ENCODE measurements around the gene ZDHHC17.
"Not testable (repeated sequence)": the region's sequence is repeated elsewhere in the genome, so short reads cannot be mapped to it uniquely, and the experiment has no call there.

Gene ZDHHC17

DNA sequence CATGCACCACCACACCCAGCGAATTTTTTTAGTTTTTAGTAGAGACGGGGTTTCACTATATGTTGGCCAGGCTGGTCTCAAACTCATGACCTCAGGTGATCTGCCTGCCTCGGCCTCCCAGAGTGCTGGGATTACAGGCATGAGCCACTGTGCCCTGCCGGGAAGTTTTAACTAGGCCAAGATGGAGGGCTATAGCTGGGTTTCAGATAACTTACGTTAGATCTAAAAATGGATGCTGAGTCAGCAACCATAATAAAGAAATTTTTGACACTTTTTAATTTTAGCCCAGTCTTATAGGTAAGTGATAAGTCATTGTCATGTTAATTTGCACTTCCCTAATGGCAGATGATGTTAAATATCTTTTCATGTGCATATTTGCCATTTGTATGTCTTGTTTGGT lies 14.4 kb downstream of the ZDHHC17 start:
- H3K4me3 ChIP-seq (ENCODE audit: low read depth, low read length), result no peak overlapping the region
- no peak overlapping the region for H3K23ac ChIP-seq (ENCODE audit: low read length)
- H3K18ac ChIP-seq (ENCODE audit: low read length), result peak overlapping the region; percentile 26
- H2BK12ac ChIP-seq (ENCODE audit: low read length), result no peak overlapping the region
- no peak overlapping the region for H2AK5ac ChIP-seq (ENCODE audit: low read length)
- no peak overlapping the region for H2BK5ac ChIP-seq (ENCODE audit: low read depth, low read length, poor library complexity)
- no peak overlapping the region for H3K4me2 ChIP-seq (ENCODE audit: low read length)
- no peak overlapping the region for H3K9ac ChIP-seq (ENCODE audit: low read length)
- H3K79me1 ChIP-seq (ENCODE audit: low read length), result no peaks in the 10 kb centered on the region
- no peaks in the 10 kb centered on the region for H3K27me3 ChIP-seq (ENCODE audit: insufficient read depth, low read length)
- no peak overlapping the region for H2AFZ ChIP-seq (ENCODE audit: insufficient read depth, low read length, poor library complexity)
- no peak for DNase-seq
- H4K8ac ChIP-seq (ENCODE audit: low read depth, low read length), result no peak overlapping the region
- no CpG with 5 or more reads among the region's 5 CpGs for WGBS (ENCODE audit: extremely low coverage, insufficient coverage, insufficient read length)
- no peak overlapping the region for H3K14ac ChIP-seq (ENCODE audit: low read length)
- no peak overlapping the region for H4K12ac ChIP-seq (ENCODE audit: low read depth, low read length)
- no peak overlapping the region for H4K91ac ChIP-seq (ENCODE audit: low read depth, low read length)
- H3K27ac ChIP-seq (ENCODE audit: low read depth, low read length), result no peak overlapping the region
- H3K9me3 ChIP-seq (ENCODE audit: insufficient read depth, low read depth, low read length), result no peaks in the 10 kb centered on the region
- H3K4ac ChIP-seq (ENCODE audit: low read depth, low read length), result no peak overlapping the region
- no peaks in the 10 kb centered on the region for H3K4me1 ChIP-seq (ENCODE audit: control insufficient read depth in 1 of 2, insufficient read depth in 2 of 2, low read length in 2 of 2)
- H3K79me2 ChIP-seq (ENCODE audit: control insufficient read depth, insufficient read depth, low read length, poor library complexity), result peaks cover 5% of the 10 kb centered on the region
- no peak overlapping the region for H2BK120ac ChIP-seq (ENCODE audit: insufficient read depth, low read length, poor library complexity)
- no peaks in the 10 kb centered on the region for H3K36me3 ChIP-seq (ENCODE audit: control insufficient read depth in 1 of 2, insufficient read depth in 2 of 2, low read length in 2 of 2)

- not testable (repeated sequence) for H3K4me3 ChIP-seq (ENCODE audit: low read depth, low read length); H3K14ac ChIP-seq (ENCODE audit: low read length); H3K27me3 ChIP-seq (ENCODE audit: insufficient read depth, low read length); H3K79me1 ChIP-seq (ENCODE audit: low read length); H3K4me1 ChIP-seq (ENCODE audit: control insufficient read depth in 1 of 2, insufficient read depth in 2 of 2, low read length in 2 of 2); H2BK5ac ChIP-seq (ENCODE audit: low read depth, low read length, poor library complexity); H4K12ac ChIP-seq (ENCODE audit: low read depth, low read length); H2AFZ ChIP-seq (ENCODE audit: insufficient read depth, low read length, poor library complexity); H3K9ac ChIP-seq (ENCODE audit: low read length); H3K79me2 ChIP-seq (ENCODE audit: control insufficient read depth, insufficient read depth, low read length, poor library complexity); H2AK5ac ChIP-seq (ENCODE audit: low read length); H3K27ac ChIP-seq (ENCODE audit: low read depth, low read length); H3K18ac ChIP-seq (ENCODE audit: low read length); H4K8ac ChIP-seq (ENCODE audit: low read depth, low read length); H2BK12ac ChIP-seq (ENCODE audit: low read length); H3K36me3 ChIP-seq (ENCODE audit: control insufficient read depth in 1 of 2, insufficient read depth in 2 of 2, low read length in 2 of 2); H3K23ac ChIP-seq (ENCODE audit: low read length); DNase-seq; H2BK120ac ChIP-seq (ENCODE audit: insufficient read depth, low read length, poor library complexity); H3K9me3 ChIP-seq (ENCODE audit: insufficient read depth, low read depth, low read length); H3K4ac ChIP-seq (ENCODE audit: low read depth, low read length); H4K91ac ChIP-seq (ENCODE audit: low read depth, low read length); H3K4me2 ChIP-seq (ENCODE audit: low read length)
- no CpG with 5 or more reads among the region's 5 CpGs for WGBS (ENCODE audit: extremely low coverage, insufficient coverage, insufficient read length)
Measured at GRCh38 chr12:76779310-76779709, 15.4 kb downstream of the ZDHHC17 start.

- H3K14ac ChIP-seq (ENCODE audit: low read length), result no peak overlapping the region
- H3K79me1 ChIP-seq (ENCODE audit: low read length), result no peaks in the 10 kb centered on the region
- H2BK120ac ChIP-seq (ENCODE audit: insufficient read depth, low read length, poor library complexity), result no peak overlapping the region
- H2BK12ac ChIP-seq (ENCODE audit: low read length), result no peak overlapping the region
- peaks cover 5% of the 10 kb centered on the region for H3K79me2 ChIP-seq (ENCODE audit: control insufficient read depth, insufficient read depth, low read length, poor library complexity)
- no peak overlapping the region for H4K12ac ChIP-seq (ENCODE audit: low read depth, low read length)
- H2AK5ac ChIP-seq (ENCODE audit: low read length), result no peak overlapping the region
- no peaks in the 10 kb centered on the region for H3K36me3 ChIP-seq (ENCODE audit: control insufficient read depth in 1 of 2, insufficient read depth in 2 of 2, low read length in 2 of 2)
- H4K91ac ChIP-seq (ENCODE audit: low read depth, low read length), result no peak overlapping the region
- no peaks in the 10 kb centered on the region for H3K27me3 ChIP-seq (ENCODE audit: insufficient read depth, low read length)
- peaks cover 0 to 3% of the 10 kb centered on the region in 2 experiments for H3K4me1 ChIP-seq (ENCODE audit: control insufficient read depth in 1 of 2, insufficient read depth in 2 of 2, low read length in 2 of 2)
- no peak overlapping the region for H3K9ac ChIP-seq (ENCODE audit: low read length)
- H2AFZ ChIP-seq (ENCODE audit: insufficient read depth, low read length, poor library complexity), result no peak overlapping the region
- no CpG with 5 or more reads among the region's 3 CpGs for WGBS (ENCODE audit: extremely low coverage, insufficient coverage, insufficient read length)
- peak overlapping the region; percentile 35 for H3K18ac ChIP-seq (ENCODE audit: low read length)
- no peak for DNase-seq
- H3K4ac ChIP-seq (ENCODE audit: low read depth, low read length), result peak overlapping the region; percentile 14
- no peak overlapping the region for H3K27ac ChIP-seq (ENCODE audit: low read depth, low read length)
- no peak overlapping the region for H3K4me3 ChIP-seq (ENCODE audit: low read depth, low read length)
- no peak overlapping the region for H4K8ac ChIP-seq (ENCODE audit: low read depth, low read length)
- no peaks in the 10 kb centered on the region for H3K9me3 ChIP-seq (ENCODE audit: insufficient read depth, low read depth, low read length)
- no peak overlapping the region for H2BK5ac ChIP-seq (ENCODE audit: low read depth, low read length, poor library complexity)
- no peak overlapping the region for H3K4me2 ChIP-seq (ENCODE audit: low read length)
- no peak overlapping the region for H3K23ac ChIP-seq (ENCODE audit: low read length)
Measured at GRCh38 chr12:76781321-76781720, 17.4 kb downstream of the ZDHHC17 start.

GRCh38 chr12:76782526-76782925 lies 18.6 kb downstream of the ZDHHC17 start:
- H2BK12ac ChIP-seq (ENCODE audit: low read length), result no peak overlapping the region
- no peak overlapping the region for H3K4me3 ChIP-seq (ENCODE audit: low read depth, low read length)
- no peaks in the 10 kb centered on the region for H3K36me3 ChIP-seq (ENCODE audit: control insufficient read depth in 1 of 2, insufficient read depth in 2 of 2, low read length in 2 of 2)
- H3K27ac ChIP-seq (ENCODE audit: low read depth, low read length), result no peak overlapping the region
- H3K23ac ChIP-seq (ENCODE audit: low read length), result no peak overlapping the region
- H4K12ac ChIP-seq (ENCODE audit: low read depth, low read length), result no peak overlapping the region
- no peak overlapping the region for H2BK5ac ChIP-seq (ENCODE audit: low read depth, low read length, poor library complexity)
- H3K4me1 ChIP-seq (ENCODE audit: control insufficient read depth in 1 of 2, insufficient read depth in 2 of 2, low read length in 2 of 2), result peaks cover 0 to 3% of the 10 kb centered on the region in 2 experiments
- WGBS (ENCODE audit: extremely low coverage, insufficient coverage, insufficient read length), result no CpG with 5 or more reads among the region's 2 CpGs
- H3K4me2 ChIP-seq (ENCODE audit: low read length), result no peak overlapping the region
- no peak overlapping the region for H3K14ac ChIP-seq (ENCODE audit: low read length)
- no peaks in the 10 kb centered on the region for H3K9me3 ChIP-seq (ENCODE audit: insufficient read depth, low read depth, low read length)
- no peak overlapping the region for H2BK120ac ChIP-seq (ENCODE audit: insufficient read depth, low read length, poor library complexity)
- no peaks in the 10 kb centered on the region for H3K79me1 ChIP-seq (ENCODE audit: low read length)
- no peaks in the 10 kb centered on the region for H3K27me3 ChIP-seq (ENCODE audit: insufficient read depth, low read length)
- H3K9ac ChIP-seq (ENCODE audit: low read length), result no peak overlapping the region
- no peak for DNase-seq
- H3K4ac ChIP-seq (ENCODE audit: low read depth, low read length), result no peak overlapping the region
- no peak overlapping the region for H2AFZ ChIP-seq (ENCODE audit: insufficient read depth, low read length, poor library complexity)
- no peak overlapping the region for H3K18ac ChIP-seq (ENCODE audit: low read length)
- peaks cover 5% of the 10 kb centered on the region for H3K79me2 ChIP-seq (ENCODE audit: control insufficient read depth, insufficient read depth, low read length, poor library complexity)
- no peak overlapping the region for H2AK5ac ChIP-seq (ENCODE audit: low read length)
- no peak overlapping the region for H4K91ac ChIP-seq (ENCODE audit: low read depth, low read length)
- H4K8ac ChIP-seq (ENCODE audit: low read depth, low read length), result no peak overlapping the region

Data from trophoblast cell (in vitro differentiated cells and primary cell).